ENCODE measurements around the gene KLHDC8A.
A peak's percentile ranks its signal among the peaks of the same experiment; 100 is the strongest.
"Not testable (repeated sequence)": the region's sequence is repeated elsewhere in the genome, so short reads cannot be mapped to it uniquely, and the experiment has no call there.

KLHDC8A gene

DNA sequence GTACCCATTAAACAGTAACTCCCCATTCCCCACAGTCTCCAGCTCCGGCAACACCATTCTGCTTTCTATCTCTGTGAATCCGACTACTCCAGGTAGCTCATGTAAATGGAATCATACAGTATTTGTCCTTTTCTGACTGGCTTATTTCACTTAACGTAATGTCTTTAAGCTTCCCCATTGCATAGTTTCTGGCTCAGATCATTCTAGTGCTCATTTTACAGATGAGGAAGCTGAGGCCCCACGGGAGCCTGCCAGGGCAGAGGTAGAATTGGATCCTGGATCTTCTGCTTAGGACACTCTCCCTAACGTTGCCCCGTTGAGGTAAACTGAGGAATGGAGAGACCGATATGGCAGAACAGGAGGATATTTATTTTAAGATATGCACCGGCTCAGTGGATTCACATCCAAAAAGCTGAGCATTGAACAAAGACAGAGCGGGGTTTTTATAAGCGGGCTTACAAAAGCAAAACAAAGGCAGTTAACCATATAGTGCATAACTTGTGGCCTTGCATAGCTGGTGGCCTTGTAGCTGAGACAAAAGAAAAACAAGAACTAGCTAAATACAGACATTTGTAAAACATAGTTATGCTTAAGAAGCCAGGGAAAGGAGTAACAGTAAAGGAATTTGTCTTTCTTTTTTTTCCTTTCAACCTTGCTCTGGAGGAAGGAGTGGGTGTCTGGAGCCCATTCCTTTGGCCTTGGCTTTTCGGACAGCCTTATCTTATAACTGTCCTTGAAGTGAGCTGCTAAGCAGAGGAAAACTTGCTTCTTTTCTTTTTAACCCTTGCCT is 15.3 kb upstream of the KLHDC8A start:
- DNase-seq (ENCODE audit: low read depth): peak; percentile 66

DNA sequence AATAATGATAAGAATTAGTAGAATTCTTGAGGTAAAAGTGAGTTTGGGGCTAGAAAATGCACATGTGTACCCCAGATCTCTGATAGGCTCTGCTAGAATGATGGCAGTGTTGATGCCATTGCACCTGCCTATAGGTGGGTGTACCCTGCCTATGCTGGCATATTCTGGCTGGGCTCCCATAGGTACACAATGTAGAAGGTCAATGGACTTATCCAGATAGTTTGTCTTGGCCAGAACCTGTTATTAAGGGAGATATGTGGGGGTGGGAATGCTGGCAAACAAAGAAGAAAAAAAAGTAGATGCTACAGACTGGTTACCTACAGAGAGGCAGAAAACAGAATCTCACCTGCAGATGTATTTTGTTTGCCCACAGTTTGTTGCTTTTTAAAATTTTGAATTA is 14.1 kb upstream of the KLHDC8A start:
- no peak for DNase-seq (ENCODE audit: low read depth)

DNA sequence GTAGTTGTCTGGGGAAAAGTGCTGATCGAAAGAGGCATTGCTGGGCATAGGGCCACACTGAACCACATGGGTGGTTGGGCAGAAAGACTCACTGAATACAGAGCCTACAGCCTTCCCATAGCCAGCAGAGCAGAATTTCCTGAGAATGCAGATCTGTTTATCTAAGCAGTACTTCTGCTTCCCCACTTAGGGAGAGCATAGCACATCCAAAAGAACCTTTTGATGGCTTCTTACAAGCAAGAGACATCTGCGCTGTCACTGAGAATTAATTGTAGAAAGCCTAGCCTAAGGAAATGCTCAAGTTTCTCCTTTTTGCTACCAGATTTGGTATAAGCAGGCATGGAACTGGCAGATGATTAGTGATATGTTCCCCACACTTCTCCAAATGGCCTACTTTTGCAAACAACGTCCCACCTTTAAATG is 13.0 kb upstream of the KLHDC8A start:
- DNase-seq (ENCODE audit: low read depth): no peak

DNA sequence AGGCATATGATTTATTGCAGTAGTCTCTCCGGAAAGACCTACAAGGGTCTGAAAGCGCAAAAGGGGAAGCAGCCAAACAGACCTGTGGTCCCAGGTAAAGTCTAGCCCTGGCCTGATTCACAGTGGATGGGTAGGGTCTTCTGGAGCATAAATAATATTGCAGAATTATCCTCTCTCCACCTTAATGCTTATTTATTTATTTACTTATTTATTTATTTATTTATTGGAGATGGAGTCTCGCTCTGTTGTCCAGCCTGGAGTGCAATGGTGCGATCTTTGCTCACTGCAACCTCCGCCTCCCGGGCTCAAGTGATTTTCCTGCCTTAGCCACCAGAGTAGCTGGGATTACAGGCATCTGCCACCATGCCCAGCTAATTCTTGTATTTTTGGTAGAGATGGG is 11.8 kb upstream of the KLHDC8A start:
- DNase-seq (ENCODE audit: low read depth): no peak

DNA sequence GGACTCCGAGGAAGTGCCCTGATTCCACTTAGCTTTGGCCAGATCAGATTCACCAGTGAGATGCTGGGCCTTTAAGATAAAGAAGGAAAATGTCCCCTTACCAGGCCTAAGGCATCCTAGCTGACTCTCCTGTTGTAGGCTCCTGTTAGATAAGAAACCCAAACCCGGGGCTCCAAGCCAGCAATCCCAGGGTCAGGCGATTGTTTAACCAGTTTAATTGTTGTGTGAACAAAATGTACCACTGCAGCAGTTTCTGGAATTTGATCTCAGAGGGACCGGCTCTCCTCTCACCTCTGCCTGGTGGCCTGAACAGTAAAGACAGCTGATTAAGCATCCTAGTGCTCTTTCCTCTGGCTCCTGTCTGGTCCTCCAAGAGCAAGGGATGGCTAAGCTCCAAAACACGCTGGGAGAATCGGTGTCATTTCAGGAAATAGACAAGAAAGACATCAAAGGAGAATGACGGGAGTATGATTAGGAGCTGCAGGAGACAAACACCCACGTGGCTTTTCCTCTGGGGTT is 9.3 kb upstream of the KLHDC8A start:
- no peak for DNase-seq (ENCODE audit: low read depth)

DNA sequence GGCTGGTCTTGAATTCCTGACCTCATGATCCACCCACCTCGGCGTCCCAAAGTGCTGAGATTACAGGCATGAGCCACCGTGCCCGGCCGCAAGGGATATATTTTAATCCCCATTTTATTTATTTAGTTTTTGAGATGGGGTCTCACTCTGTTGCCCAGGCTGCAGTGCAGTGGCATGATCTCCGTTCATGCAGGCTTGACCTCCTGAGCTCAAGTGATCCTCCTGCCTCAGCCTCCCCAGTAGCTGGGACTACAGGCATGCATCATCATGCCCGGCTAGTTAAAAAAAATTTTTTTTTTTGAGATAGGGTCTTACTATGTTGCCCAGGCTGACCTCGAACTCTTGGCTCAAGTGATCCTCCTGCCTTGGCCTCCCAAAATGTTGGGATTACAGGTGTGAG is 8.4 kb upstream of the KLHDC8A start:
- DNase-seq (ENCODE audit: low read depth): not testable (repeated sequence)

DNA sequence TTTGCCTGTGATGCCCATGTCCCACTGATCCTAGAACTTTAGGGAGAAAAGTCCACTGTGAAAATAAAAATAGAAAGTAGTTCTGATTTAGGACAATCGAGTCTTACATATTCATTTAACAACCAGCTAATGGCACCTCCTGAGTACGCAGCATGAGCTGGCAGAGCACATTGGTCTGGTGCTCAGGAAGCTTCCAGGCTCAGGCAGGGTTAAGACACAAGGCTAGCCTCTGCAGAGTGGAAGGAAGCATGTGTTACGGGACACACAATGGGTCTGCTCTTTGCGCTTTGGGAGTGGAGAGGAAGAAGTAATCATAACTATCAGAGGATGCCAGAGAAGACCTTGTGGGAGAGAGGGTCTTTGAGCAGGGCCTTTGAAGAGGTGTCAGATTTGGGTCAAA is 4.2 kb upstream of the KLHDC8A start:
- DNase-seq (ENCODE audit: low read depth): no peak

DNA sequence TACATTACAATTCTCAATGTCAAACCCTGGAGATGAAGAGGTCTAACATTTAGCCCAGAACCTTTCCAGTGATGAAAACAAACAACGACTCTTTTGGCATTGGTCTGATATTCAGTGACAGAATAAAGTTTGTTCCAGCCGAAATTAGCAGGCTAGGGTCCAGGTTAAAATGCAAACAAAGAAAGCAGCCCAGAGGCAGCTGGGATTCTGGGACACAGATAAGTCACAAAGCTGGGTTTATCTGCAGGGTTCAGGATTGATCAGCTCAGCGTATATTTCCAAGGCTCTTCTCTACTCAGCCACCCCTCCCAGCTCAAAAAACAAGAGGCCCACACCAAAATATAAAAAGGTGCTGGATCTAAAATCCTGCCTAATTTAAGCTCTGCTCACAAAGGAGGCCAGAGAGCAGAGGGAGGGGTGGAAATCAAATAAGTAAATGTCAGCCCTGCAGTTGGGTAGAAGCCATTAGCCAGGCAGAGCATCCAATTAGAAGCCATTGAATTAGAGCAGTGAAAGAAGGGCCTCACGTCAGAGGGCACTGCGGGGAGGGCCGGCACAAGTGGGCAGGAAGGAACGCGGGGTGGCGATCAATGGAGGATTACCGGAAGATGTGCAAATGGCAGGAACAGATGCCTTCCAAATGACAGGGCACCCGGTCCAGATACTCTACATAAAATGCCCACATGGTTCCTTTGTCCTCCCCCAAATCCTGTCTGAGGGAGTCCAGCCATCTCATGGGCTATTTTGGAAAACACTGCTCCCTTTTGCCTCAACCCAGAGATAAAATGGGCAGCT is 3.2 kb upstream of the KLHDC8A start:
- no peak for DNase-seq (ENCODE audit: low read depth)

DNA sequence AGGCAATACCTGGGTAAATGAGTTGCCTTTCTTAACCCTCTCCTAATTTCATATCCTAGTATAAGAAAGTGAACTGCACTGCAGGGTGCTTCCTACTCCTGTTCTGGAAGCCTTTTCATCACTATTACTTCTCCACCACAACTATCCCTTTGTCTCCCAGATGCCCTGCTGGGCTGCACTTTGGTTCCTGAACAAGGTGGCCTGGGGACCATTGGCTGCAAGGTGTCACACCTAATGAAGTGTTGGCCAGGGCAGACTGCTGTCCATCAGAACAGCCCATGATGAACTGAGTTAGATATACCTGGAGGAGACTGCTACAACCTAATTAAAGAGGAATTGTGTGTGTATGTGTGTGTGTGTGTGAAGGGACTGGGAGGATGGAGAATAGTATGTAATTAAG is 1.9 kb upstream of the KLHDC8A start:
- DNase-seq (ENCODE audit: low read depth): no peak

DNA sequence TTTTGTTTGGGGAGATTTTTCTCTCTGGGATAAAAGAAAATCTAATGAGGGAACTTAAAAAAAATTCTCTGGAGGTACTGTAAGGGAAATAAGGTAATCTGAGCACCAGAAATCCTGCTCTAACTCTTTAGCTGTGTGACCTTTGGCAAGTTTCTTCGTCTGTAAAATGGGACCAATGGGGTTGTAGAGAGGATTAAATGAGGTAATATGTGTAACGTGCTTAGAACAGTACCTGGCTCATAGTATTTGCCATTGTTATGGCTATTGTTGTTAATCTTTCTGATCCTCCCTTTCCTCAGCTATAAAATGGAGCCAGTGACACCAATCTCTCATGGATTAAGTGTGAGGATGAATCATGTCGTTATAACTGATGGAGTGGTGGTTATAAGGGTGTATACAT is 845 bp upstream of the KLHDC8A start:
- no peak for DNase-seq (ENCODE audit: low read depth)

DNA sequence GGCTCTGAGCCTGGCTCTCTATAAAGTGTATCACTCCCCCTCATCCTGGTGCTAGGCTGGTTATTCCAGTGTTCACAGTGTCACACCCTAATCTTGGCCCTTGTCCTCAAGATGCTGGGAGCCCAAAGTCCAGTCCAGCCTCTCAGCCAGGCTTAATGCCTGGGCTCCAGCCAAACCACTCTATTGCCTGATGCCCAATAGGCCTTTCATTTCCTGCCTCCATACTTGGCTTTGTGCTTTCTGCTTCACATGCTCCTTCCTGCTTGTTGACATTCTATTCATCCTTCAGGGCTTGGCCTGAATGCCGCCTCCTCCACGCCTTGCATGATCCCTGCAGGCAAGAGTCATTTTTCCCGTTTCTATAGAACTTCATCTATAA is 1.7 kb downstream of the KLHDC8A start:
- DNase-seq (ENCODE audit: low read depth): peak; percentile 36

DNA sequence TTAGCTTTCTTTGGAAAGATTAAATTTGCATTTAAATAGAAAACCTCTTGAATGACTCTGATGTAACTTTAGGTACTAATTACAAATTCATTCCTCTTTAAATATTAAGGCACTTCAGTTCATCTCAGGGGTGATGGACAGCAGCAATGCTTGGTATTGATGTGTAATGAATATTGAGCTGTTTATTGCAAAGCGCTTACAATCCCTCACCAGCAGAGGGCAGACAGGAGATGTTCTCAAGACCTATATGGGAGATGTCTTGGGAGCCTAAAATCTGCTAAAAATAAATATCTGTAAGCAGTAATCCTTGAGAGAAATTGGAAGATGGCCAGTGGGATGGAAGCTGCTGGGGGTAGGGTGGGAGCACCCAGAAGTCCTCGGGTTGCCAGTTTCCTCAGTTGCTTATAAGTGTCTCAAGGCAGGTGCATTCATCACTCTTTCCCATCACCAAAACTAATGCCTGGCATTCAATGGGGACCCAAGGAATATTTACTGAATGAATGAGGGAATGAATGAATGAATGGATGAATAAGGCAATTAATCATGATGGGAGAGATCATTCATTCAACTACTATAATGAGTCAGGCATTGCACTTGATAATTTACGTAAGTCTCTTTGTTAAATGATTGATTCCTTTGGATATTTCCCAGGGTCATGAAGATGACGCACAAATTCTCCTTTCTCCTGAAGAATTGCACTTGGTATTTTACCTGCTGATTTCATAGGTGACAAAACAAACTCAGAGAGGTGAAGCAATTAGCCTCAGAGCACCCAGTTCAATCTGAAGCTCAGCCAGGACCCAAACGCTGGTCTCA is 2.3 kb downstream of the KLHDC8A start:
- peak; percentile 72 for DNase-seq (ENCODE audit: low read depth)

DNA sequence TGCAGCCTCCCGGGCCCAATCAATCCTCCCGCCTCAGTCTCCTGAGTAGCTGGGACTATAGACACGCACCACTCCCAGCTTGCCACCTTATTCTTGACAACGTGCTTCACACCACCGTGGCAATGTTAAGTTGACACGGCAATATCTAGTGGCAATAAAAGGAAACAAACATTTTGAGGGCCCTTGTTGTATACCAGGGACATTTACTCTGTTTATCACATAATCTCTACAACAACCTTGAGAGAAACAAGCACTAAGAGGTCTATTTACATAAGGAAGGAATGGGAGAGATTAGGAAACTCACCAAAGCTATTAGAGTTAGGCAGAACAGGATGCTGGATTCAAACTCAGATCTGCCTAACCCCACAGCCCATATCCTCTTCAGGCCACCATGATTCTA is 3.1 kb downstream of the KLHDC8A start:
- no peak for DNase-seq (ENCODE audit: low read depth)

DNA sequence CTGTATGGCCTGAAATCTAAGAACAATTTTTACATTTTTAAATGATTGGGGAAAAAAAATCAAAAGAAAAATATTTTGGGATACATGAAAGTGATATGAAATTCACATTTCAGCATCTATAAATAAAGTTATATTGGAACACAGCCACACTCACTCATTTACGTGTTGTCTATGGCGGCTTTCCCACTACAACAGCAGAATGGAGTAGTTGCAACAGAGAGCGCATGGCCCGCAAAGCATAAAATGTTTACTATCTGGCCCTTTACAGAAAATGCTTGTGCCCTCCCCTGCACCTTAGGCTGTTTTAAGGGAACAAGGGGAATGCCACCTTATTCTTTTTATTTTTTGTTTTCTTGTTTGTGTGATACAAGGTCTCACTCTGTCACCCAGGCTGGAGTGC is 3.5 kb downstream of the KLHDC8A start:
- DNase-seq (ENCODE audit: low read depth): no peak

DNA sequence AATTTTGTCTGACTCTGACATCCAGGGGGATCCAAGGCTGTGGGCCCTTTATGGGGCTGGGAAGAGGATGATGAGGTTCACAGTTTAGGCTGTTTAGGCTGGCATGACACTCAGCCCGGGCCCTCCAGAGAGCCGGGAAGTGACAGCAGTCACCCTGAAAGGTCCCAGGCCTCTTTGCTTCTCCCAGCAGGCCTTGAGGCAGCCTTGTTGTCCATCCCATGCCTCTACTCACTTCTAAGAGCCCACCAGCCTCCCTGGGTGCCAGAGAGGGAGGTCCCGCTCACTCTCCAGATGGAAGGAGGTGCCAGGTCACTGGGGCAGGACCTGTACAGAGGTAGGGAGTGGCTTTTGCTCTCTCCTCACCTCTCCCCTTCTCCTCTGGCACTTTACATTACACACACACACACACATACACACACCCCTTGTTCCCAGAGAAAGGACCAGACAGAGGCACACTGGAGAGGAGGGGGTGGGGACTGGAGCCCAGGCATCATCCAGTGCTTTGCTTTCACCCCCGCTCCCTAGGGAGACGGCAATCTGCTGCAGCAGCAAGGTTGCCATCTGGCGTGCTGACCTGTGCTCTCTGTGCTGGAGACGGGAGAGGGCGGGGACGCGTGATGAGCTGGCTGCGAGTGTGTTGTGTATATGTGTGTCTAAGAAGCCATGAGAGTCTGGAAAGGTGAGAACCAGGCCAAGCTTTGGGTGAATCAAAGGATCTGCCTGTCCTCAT is 4.6 kb downstream of the KLHDC8A start:
- DNase-seq (ENCODE audit: low read depth): no peak

DNA sequence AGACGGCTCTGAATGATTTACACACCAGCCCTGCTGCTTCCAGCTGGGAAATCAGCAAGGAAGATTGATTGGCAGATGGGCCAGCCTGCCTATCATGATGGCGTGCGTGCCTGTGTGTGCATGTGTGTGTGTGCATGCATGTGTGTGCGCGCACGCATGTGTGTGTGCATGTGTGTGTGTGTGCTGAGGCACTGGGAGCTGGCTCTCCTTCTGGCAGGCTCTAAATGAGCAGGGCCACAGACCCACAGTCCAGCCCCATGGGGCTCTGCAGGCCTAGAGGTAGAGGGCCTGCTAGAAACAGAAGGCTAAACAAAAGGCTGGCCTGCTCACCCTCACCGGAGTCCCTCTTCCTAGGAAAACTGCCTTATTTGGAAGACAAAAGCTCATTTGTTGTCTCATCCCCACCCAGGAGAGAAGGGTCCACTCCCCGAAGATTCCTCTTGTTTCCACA is 6.0 kb downstream of the KLHDC8A start:
- DNase-seq (ENCODE audit: low read depth): no peak

DNA sequence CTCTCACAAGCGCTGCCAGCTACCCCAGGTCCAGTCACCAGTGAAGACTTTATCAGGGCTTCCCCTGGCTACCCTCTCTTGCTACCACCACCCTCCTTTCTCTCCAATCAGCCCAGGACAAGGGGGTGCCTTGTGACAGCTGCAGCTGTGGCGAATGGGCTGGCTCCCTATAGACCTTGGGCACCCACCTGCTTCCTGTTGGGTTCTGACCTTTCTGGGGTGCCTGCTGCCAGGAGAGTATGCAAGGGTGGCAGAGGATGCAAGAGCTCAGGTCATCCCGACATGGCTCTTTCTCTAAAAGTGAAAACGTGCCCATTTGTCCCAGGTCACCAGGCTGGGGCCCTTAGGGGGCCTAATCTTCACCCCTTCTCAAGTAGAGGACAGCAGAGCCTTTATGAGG is 6.6 kb downstream of the KLHDC8A start:
- DNase-seq (ENCODE audit: low read depth): no peak

DNA sequence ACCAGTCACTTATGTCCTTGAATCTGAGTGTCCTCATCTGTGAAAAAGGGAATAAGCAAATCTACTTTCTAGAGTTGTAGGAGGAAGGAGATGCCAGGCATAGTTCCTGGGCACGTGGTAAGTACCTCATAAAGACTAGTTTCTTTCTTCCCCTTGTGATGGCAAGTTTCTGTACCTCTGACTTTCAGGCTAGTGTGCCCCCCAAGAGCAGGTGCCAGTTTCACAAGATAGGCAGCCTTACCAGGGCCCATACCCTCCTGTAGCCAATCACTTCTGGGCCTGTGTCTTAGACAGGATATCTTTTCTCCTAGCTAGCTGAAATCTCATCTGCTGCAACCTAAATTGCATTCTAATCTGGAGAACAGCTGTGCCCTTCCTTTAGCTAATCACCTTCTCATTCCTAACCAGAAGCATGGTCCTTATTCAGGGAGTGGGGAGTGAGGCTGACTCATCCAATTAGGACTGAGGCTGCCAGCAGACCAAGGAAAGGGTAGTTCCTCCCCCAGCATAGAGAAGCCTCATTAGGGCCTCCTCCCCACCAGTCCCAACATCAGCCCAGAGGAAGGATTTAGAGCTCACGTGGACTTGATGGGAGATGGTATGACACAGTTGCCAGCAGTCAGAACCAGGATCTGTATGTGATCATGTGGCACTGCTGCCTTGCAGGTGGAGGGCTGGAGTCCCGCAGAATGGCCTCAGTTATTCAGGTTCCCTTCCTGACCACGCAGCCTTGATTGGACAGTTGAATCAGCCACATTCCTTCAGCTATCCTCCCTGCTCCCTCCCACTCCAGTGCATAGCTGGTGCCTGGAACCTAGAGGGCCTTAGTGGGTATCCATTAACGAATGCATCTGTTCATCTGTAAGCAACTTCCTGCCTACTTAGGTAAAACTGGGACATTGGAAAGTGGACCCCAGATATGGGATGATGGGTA is 7.9 kb downstream of the KLHDC8A start:
- DNase-seq (ENCODE audit: low read depth): peak; percentile 16

DNA sequence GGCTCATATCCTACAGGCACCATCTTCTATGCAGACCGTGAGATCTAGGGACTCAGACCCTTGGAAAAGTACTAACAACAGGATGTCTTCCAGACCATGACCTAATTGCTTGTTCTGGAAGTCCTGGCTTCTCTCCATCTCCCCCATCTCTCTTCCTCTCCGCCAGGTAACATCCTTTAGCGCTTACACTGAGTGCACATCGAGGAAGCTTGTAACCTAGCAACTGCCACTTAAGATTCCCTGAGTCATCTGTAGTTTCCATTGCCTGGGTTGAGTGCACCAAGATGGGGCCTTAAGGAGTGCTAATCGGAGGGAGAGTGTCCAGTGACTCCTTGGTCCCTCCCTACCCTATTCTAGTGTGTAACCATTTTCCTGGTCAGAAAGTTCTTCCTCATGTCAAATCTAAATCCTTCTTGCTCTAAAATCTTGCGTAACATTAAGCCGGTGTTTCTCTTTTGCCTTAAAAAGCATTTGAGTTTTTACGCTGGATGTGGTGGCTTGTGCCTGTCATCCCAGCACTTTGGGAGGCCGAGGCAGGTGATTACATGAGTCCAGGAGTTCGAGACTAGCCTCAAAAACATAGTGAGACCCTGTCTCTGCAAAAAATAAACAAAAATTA is 9.7 kb downstream of the KLHDC8A start:
- no peak for DNase-seq (ENCODE audit: low read depth)

DNA sequence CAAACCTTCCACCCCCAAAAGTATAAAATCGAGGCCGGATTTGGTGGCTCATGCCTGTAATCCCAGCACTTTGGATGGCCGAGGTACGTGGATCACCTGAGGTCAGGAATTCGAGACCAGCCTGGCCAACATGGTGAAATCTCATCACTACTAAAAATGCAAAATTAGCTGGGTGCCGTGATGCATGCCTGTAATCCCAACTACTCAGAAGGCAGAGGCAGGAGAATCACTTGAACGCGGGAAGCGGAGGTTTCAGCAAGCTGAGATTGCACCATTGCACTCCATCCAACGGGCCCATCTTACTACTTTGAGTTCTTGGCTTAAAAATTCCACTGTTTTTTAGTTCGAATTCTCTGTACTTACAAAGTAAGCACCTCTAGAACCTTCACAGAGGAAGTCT is 11.0 kb downstream of the KLHDC8A start:
- DNase-seq (ENCODE audit: low read depth): no peak

Data from EH (cell line).